ENCODE data around the gene KPNA6. TPM values are rescaled to one million over a fixed set of nuclear protein-coding genes. Genes with fewer than 3 reads are reported as not detected.
A peak's percentile ranks its signal among the peaks of the same experiment; 100 is the strongest.
"Not testable (repeated sequence)": the region's sequence is repeated elsewhere in the genome, so short reads cannot be mapped to it uniquely, and the experiment has no call there.

Gene KPNA6
- polyA plus RNA-seq, 1 donor (not counting 4 experiments of a cell fraction or from before 2014, with no cell fraction given) = 42.6 TPM

- Histone ChIP-seq H3K36me3 (ENCODE audit: control insufficient read depth in 2 of 2, extremely low read depth in 1 of 2, insufficient read depth in 2 of 2, low read length in 2 of 2) (peaks cover 11 to 18% of the 10 kb centered on the region in 2 experiments), H3K27ac (ENCODE audit: control insufficient read depth, insufficient read depth, low read length) (peak overlapping the region; percentile 33), H3K9ac (ENCODE audit: control insufficient read depth, extremely low read depth, insufficient read depth, low read length) (no peak overlapping the region), H3K4me1 (ENCODE audit: control insufficient read depth, extremely low read depth, insufficient read depth, low read length) (peaks cover 24% of the 10 kb centered on the region), H3K9me1 (ENCODE audit: control insufficient read depth, extremely low read depth, insufficient read depth, low read length) (no peaks in the 10 kb centered on the region), H3K9me3 (ENCODE audit: control insufficient read depth, low read depth, low read length) (no peaks in the 10 kb centered on the region), H2AFZ (ENCODE audit: control insufficient read depth, low read length) (no peak overlapping the region), H3K4me2 (ENCODE audit: control insufficient read depth, extremely low read depth, insufficient read depth, low read depth, low read length) (no peak overlapping the region), H4K20me1 (ENCODE audit: control insufficient read depth, extremely low read depth, insufficient read depth, low read length) (peaks cover 3% of the 10 kb centered on the region), H3K27me3 (ENCODE audit: control insufficient read depth, extremely low read depth, insufficient read depth, low read length) (no peaks in the 10 kb centered on the region), H3K4me3 (ENCODE audit: control insufficient read depth in 2 of 3, extremely low read depth in 1 of 3, insufficient read depth in 2 of 3, low read depth in 1 of 3, low read length in 3 of 3) (no peak overlapping the region), H3K79me2 (ENCODE audit: control insufficient read depth, insufficient read depth, low read length) (no peaks in the 10 kb centered on the region)
- dilution Hi-C loops (cut with MboI; ENCODE audit: extremely low pct_ligation_motif_present, low sequenced_read_pairs) = no loop called here
- FAIRE-seq (no peak), DNase-seq (ENCODE audit: low read depth, low spot score) (no peak)
- TF ChIP-seq EZH2 (IDR thresholded peaks at IDR 0.05; ENCODE audit: low read length) (no peak), CTCF (optimal IDR thresholded peaks at IDR 0.05 in 1 of 3, IDR thresholded peaks at IDR 0.05 in 1 of 3, conservative IDR thresholded peaks at IDR 0.05 in 1 of 3; ENCODE audit: extremely low read depth in 1 of 3, insufficient read depth in 2 of 3, low read length in 3 of 3) (no peak)
Observed at GRCh38 chr1:32062867-32063230, 45.0 kb upstream of the KPNA6 start.

- no peak for DNase-seq (ENCODE audit: low read depth, low spot score)
- no peaks in the 10 kb centered on the region for H3K9me1 ChIP-seq (ENCODE audit: control insufficient read depth, extremely low read depth, insufficient read depth, low read length)
- peaks cover 11 to 17% of the 10 kb centered on the region in 2 experiments for H3K36me3 ChIP-seq (ENCODE audit: control insufficient read depth in 2 of 2, extremely low read depth in 1 of 2, insufficient read depth in 2 of 2, low read length in 2 of 2)
- H2AFZ ChIP-seq (ENCODE audit: control insufficient read depth, low read length) = no peak overlapping the region
- H3K27ac ChIP-seq (ENCODE audit: control insufficient read depth, insufficient read depth, low read length) = no peak overlapping the region
- dilution Hi-C loops (cut with MboI; ENCODE audit: extremely low pct_ligation_motif_present, low sequenced_read_pairs) = no loop called here
- H3K79me2 ChIP-seq (ENCODE audit: control insufficient read depth, insufficient read depth, low read length) = no peaks in the 10 kb centered on the region
- H3K27me3 ChIP-seq (ENCODE audit: control insufficient read depth, extremely low read depth, insufficient read depth, low read length) = no peaks in the 10 kb centered on the region
- no peak for FAIRE-seq
- H4K20me1 ChIP-seq (ENCODE audit: control insufficient read depth, extremely low read depth, insufficient read depth, low read length) = peaks cover 3% of the 10 kb centered on the region
- no peak overlapping the region for H3K4me2 ChIP-seq (ENCODE audit: control insufficient read depth, extremely low read depth, insufficient read depth, low read depth, low read length)
- TF ChIP-seq EZH2 (IDR thresholded peaks at IDR 0.05; ENCODE audit: low read length) = no peak
- peak in 2 of 3 experiments; percentile 31 to 64 for TF ChIP-seq CTCF (optimal IDR thresholded peaks at IDR 0.05 in 1 of 3, IDR thresholded peaks at IDR 0.05 in 1 of 3, conservative IDR thresholded peaks at IDR 0.05 in 1 of 3; ENCODE audit: extremely low read depth in 1 of 3, insufficient read depth in 2 of 3, low read length in 3 of 3)
- H3K9me3 ChIP-seq (ENCODE audit: control insufficient read depth, low read depth, low read length) = no peaks in the 10 kb centered on the region
- H3K4me3 ChIP-seq (ENCODE audit: control insufficient read depth in 2 of 3, extremely low read depth in 1 of 3, insufficient read depth in 2 of 3, low read depth in 1 of 3, low read length in 3 of 3) = no peak overlapping the region
- H3K9ac ChIP-seq (ENCODE audit: control insufficient read depth, extremely low read depth, insufficient read depth, low read length) = no peak overlapping the region
- peaks cover 24% of the 10 kb centered on the region for H3K4me1 ChIP-seq (ENCODE audit: control insufficient read depth, extremely low read depth, insufficient read depth, low read length)
Observed at GRCh38 chr1:32063261-32063681, 44.6 kb upstream of the KPNA6 start.

- H3K36me3 ChIP-seq (ENCODE audit: control insufficient read depth in 2 of 2, extremely low read depth in 1 of 2, insufficient read depth in 2 of 2, low read length in 2 of 2); H3K9me3 ChIP-seq (ENCODE audit: control insufficient read depth, low read depth, low read length); FAIRE-seq; H3K27ac ChIP-seq (ENCODE audit: control insufficient read depth, insufficient read depth, low read length); DNase-seq (ENCODE audit: low read depth, low spot score); H2AFZ ChIP-seq (ENCODE audit: control insufficient read depth, low read length); H3K79me2 ChIP-seq (ENCODE audit: control insufficient read depth, insufficient read depth, low read length); H4K20me1 ChIP-seq (ENCODE audit: control insufficient read depth, extremely low read depth, insufficient read depth, low read length); H3K9me1 ChIP-seq (ENCODE audit: control insufficient read depth, extremely low read depth, insufficient read depth, low read length); H3K27me3 ChIP-seq (ENCODE audit: control insufficient read depth, extremely low read depth, insufficient read depth, low read length); H3K4me2 ChIP-seq (ENCODE audit: control insufficient read depth, extremely low read depth, insufficient read depth, low read depth, low read length); dilution Hi-C loops (cut with MboI; ENCODE audit: extremely low pct_ligation_motif_present, low sequenced_read_pairs); H3K4me3 ChIP-seq (ENCODE audit: control insufficient read depth in 2 of 3, extremely low read depth in 1 of 3, insufficient read depth in 2 of 3, low read depth in 1 of 3, low read length in 3 of 3); H3K9ac ChIP-seq (ENCODE audit: control insufficient read depth, extremely low read depth, insufficient read depth, low read length): not testable (repeated sequence)
- peaks cover 32% of the 10 kb centered on the region for H3K4me1 ChIP-seq (ENCODE audit: control insufficient read depth, extremely low read depth, insufficient read depth, low read length)
Observed at GRCh38 chr1:32065613-32066488, 42.0 kb upstream of the KPNA6 start.
